ENCODE data around the gene WDR36. TPM values are rescaled to one million over a fixed set of nuclear protein-coding genes. Genes with fewer than 3 reads are reported as not detected.

Gene WDR36
- total RNA-seq, 1 donor from 2014 or later: 31.0 TPM

- H3K36me3 Mint-ChIP-seq (ENCODE audit: low read depth): peaks cover 5% of the 10 kb centered on the region
- DNase-seq (ENCODE audit: low read depth, low spot score): no peak
Observed at GRCh38 chr5:111116550-111116949, 24.4 kb downstream of the WDR36 start.

GRCh38 chr5:111117136-111117535 is 25.0 kb downstream of the WDR36 start:
- Mint-ChIP-seq H3K27ac (ENCODE audit: unreplicated experiment) (no peak overlapping the region), H3K9me3 (no peaks in the 10 kb centered on the region), H3K36me3 (ENCODE audit: low read depth) (peaks cover 8% of the 10 kb centered on the region), H3K27me3 (ENCODE audit: low read depth) (no peaks in the 10 kb centered on the region), H3K4me1 (no peaks in the 10 kb centered on the region), H3K4me3 (no peak overlapping the region)
- TF ChIP-seq CTCF (conservative IDR thresholded peaks at IDR 0.05): no peak
- no peak for DNase-seq (ENCODE audit: low read depth, low spot score)

More at GRCh38 chr5:111116550-111116949, 24.4 kb downstream of the WDR36 start:
- Mint-ChIP-seq H3K9me3 (no peaks in the 10 kb centered on the region), H3K27me3 (ENCODE audit: low read depth) (no peaks in the 10 kb centered on the region), H3K27ac (ENCODE audit: unreplicated experiment) (no peak overlapping the region), H3K4me1 (no peaks in the 10 kb centered on the region), H3K4me3 (no peak overlapping the region)
- no peak for TF ChIP-seq CTCF (conservative IDR thresholded peaks at IDR 0.05)

DNA sequence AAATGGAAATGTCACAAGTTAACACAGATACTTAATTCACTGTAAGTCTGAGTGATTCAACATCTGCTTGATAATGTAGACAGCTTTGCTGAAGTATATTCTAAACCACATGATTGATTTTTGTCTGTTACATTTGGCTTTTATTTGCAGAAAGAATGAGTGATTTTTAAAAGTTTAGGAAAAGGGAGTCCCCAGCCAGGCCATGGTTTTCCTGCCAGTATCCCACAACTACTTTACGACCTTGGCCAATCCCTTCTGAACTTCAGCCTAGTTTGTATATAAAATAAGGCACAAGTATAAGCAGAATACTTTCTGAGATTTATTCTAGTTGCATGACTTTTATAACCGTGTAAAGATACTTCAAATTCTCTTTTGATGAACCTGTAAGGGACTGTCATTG is 27.1 kb downstream of the WDR36 start:
- H3K4me1 Mint-ChIP-seq: no peaks in the 10 kb centered on the region
- TF ChIP-seq CTCF (conservative IDR thresholded peaks at IDR 0.05): no peak
- no peak for DNase-seq (ENCODE audit: low read depth, low spot score)
- H3K4me3 Mint-ChIP-seq: no peak overlapping the region
- peaks cover 9% of the 10 kb centered on the region for H3K36me3 Mint-ChIP-seq (ENCODE audit: low read depth)
- no peak overlapping the region for H3K27ac Mint-ChIP-seq (ENCODE audit: unreplicated experiment)
- no peaks in the 10 kb centered on the region for H3K27me3 Mint-ChIP-seq (ENCODE audit: low read depth)
- H3K9me3 Mint-ChIP-seq: no peaks in the 10 kb centered on the region

DNA sequence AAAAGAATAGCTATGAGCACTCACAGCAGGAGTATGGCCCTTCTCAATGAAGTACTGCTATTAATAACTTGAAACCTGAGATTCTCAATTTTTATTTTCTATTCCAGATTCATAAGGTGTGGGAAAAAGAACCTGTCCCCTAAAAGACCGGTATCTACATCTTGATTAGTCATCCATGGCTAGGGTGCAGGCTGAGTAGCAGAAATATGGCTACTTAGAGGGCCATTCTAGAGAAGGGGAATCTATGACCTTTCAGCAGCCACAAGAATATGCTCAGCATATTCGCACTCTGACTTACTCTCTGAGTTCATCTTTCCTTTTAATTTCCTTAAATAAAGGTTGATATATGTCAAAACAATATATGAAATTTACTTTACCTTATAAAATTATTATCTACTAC is 27.7 kb downstream of the WDR36 start:
- Mint-ChIP-seq H3K9me3 (no peaks in the 10 kb centered on the region), H3K4me1 (no peaks in the 10 kb centered on the region), H3K4me3 (no peak overlapping the region), H3K36me3 (ENCODE audit: low read depth) (peaks cover 13% of the 10 kb centered on the region), H3K27me3 (ENCODE audit: low read depth) (no peaks in the 10 kb centered on the region), H3K27ac (ENCODE audit: unreplicated experiment) (no peak overlapping the region)
- TF ChIP-seq CTCF (conservative IDR thresholded peaks at IDR 0.05): no peak
- DNase-seq (ENCODE audit: low read depth, low spot score): no peak

- Mint-ChIP-seq H3K4me3 (no peak overlapping the region), H3K27ac (ENCODE audit: unreplicated experiment) (no peak overlapping the region), H3K9me3 (no peaks in the 10 kb centered on the region), H3K27me3 (ENCODE audit: low read depth) (no peaks in the 10 kb centered on the region), H3K4me1 (no peaks in the 10 kb centered on the region), H3K36me3 (ENCODE audit: low read depth) (peaks cover 13% of the 10 kb centered on the region)
- DNase-seq (ENCODE audit: low read depth, low spot score): no peak
- no peak for TF ChIP-seq CTCF (conservative IDR thresholded peaks at IDR 0.05)
Observed at GRCh38 chr5:111120911-111121310, 28.8 kb downstream of the WDR36 start.

DNA sequence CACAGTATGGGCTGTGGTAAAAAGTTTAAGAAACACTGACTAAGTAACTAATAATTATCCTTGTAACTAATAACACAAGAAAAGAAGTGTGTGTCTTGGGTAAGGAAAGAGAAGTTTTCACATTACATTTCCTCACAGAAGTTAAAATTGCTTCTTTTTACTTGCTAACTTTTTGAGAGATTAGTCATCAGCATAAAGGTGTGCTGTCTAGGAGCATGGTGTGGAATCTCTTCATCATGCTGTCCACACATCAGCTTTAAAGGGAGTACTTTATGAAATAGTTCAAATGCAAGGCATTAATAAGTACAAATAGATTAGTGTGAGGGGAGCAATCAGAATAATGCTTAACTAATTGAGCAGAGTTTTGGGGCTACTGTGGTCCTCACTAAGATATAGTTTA is 29.8 kb downstream of the WDR36 start:
- peaks cover 13% of the 10 kb centered on the region for H3K36me3 Mint-ChIP-seq (ENCODE audit: low read depth)
- no peak overlapping the region for H3K27ac Mint-ChIP-seq (ENCODE audit: unreplicated experiment)
- no peak overlapping the region for H3K4me3 Mint-ChIP-seq
- no peaks in the 10 kb centered on the region for H3K9me3 Mint-ChIP-seq
- DNase-seq (ENCODE audit: low read depth, low spot score): no peak
- H3K27me3 Mint-ChIP-seq (ENCODE audit: low read depth): no peaks in the 10 kb centered on the region
- no peak for TF ChIP-seq CTCF (conservative IDR thresholded peaks at IDR 0.05)
- no peaks in the 10 kb centered on the region for H3K4me1 Mint-ChIP-seq
